A172 (cell line): ENCODE data around the gene DEFB129. TPM values are rescaled to one million over a fixed set of nuclear protein-coding genes. Genes with fewer than 3 reads are reported as not detected.
"Not testable (repeated sequence)": the region's sequence is repeated elsewhere in the genome, so short reads cannot be mapped to it uniquely, and the experiment has no call there.

Experiments
- DNase-seq: peaks from one replicate; pipeline ENCODE4 v3.0.0-alpha.2; 2015; ENCODE audit warnings: low spot score
- total RNA-seq: library from RNA; depleted of rRNA; stranded (reverse); fragments of >200 nt; shearing (Covaris generic); gene quantifications from 2 replicates; pipeline ENCODE4 v1.2.3, GENCODE V29; 2014

Gene DEFB129
- total RNA-seq, 1 experiment from 2014 or later, result not detected

GRCh38 chr20:253447-253846 lies 26.4 kb downstream of the DEFB129 start:
- not testable (repeated sequence) for DNase-seq

- DNase-seq, result no peak
Observed at GRCh38 chr20:257419-257818, 30.4 kb downstream of the DEFB129 start, which contains the start of gene DEFB132. Gene DEFB132 (plus strand): TSS chr20:257724. CDS start chr20:257779, 55 bp downstream.

- no peak for DNase-seq
Observed at GRCh38 chr20:258269-258858, 31.3 kb downstream of the DEFB129 start.

GRCh38 chr20:258963-259362 lies 31.9 kb downstream of the DEFB129 start:
- DNase-seq, result no peak

- no peak for DNase-seq
Observed at GRCh38 chr20:259981-260380, 32.9 kb downstream of the DEFB129 start.

GRCh38 chr20:263701-264100 lies 36.6 kb downstream of the DEFB129 start:
- no peak for DNase-seq

GRCh38 chr20:266596-267562 lies 39.8 kb downstream of the DEFB129 start:
- DNase-seq, result peak; percentile 56

GRCh38 chr20:270517-270916 lies 43.5 kb downstream of the DEFB129 start:
- DNase-seq, result no peak

GRCh38 chr20:271069-271468 lies 44.0 kb downstream of the DEFB129 start:
- DNase-seq, result no peak

- no peak for DNase-seq
Observed at GRCh38 chr20:271528-271927, 44.5 kb downstream of the DEFB129 start.

GRCh38 chr20:272718-273117 lies 45.7 kb downstream of the DEFB129 start:
- no peak for DNase-seq

- no peak for DNase-seq
Observed at GRCh38 chr20:273884-274283, 46.8 kb downstream of the DEFB129 start.

- DNase-seq, result no peak
Observed at GRCh38 chr20:275791-276190, 48.7 kb downstream of the DEFB129 start.

- no peak for DNase-seq
Observed at GRCh38 chr20:276620-277495, 49.8 kb downstream of the DEFB129 start.

- DNase-seq, result no peak
Observed at GRCh38 chr20:277496-277781, 50.4 kb downstream of the DEFB129 start.

- no peak for DNase-seq
Observed at GRCh38 chr20:278181-278580, 51.1 kb downstream of the DEFB129 start.

- DNase-seq, result no peak
Observed at GRCh38 chr20:278607-279571, 51.8 kb downstream of the DEFB129 start.
